ENCODE measurements around the gene PPP6R3.
A peak's percentile ranks its signal among the peaks of the same experiment; 100 is the strongest.

The PPP6R3 gene

GRCh38 chr11:68469122-68469521 is 8.6 kb downstream of the PPP6R3 start:
- Histone ChIP-seq H3K36me3 (ENCODE audit: insufficient read depth, low read length) (peaks cover 7% of the 10 kb centered on the region; the same call in 1 of the 2 replicates), H3K9ac (ENCODE audit: low read depth, low read length, poor library complexity, severe bottlenecking) (no peak overlapping the region), H3K9me2 (replicated peaks; ENCODE audit: low read depth, low read length) (no peaks in the 10 kb centered on the region), H3K4me1 (ENCODE audit: insufficient read depth, low read length, poor library complexity, severe bottlenecking) (peaks cover 62% of the 10 kb centered on the region), H3K27me3 (ENCODE audit: insufficient read depth, low read length, poor library complexity, severe bottlenecking) (no peaks in the 10 kb centered on the region), H3K4me3 (ENCODE audit: low read length, poor library complexity, severe bottlenecking) (peak overlapping the region; percentile 22), H3F3A (ENCODE audit: low read depth) (peaks cover 6% of the 10 kb centered on the region; the same call in 1 of the 2 replicates), H2AFZ (ENCODE audit: low read length) (no peak overlapping the region), H4K20me1 (ENCODE audit: insufficient read depth, low read length, poor library complexity, severe bottlenecking) (peaks cover 99% of the 10 kb centered on the region), H3K9me3 (ENCODE audit: insufficient read depth, low read depth, low read length) (no peaks in the 10 kb centered on the region), H3K4me2 (ENCODE audit: low read depth, low read length, poor library complexity, severe bottlenecking) (peak overlapping the region; percentile 63), H3K79me2 (ENCODE audit: insufficient read depth, low read length) (peaks cover 99% of the 10 kb centered on the region)
- TF ChIP-seq CTCF (conservative IDR thresholded peaks at IDR 0.05; ENCODE audit: low read length) (no peak), EZH2phosphoT487 (IDR thresholded peaks at IDR 0.05; ENCODE audit: borderline replicate concordance) (no peak)

- H3K9me2 ChIP-seq (replicated peaks; ENCODE audit: low read depth, low read length), result no peaks in the 10 kb centered on the region
- peaks cover 7% of the 10 kb centered on the region; the same call in 1 of the 2 replicates for H3K36me3 ChIP-seq (ENCODE audit: insufficient read depth, low read length)
- H3K4me2 ChIP-seq (ENCODE audit: low read depth, low read length, poor library complexity, severe bottlenecking), result peak overlapping the region; percentile 63
- peaks cover 99% of the 10 kb centered on the region for H4K20me1 ChIP-seq (ENCODE audit: insufficient read depth, low read length, poor library complexity, severe bottlenecking)
- H3K9ac ChIP-seq (ENCODE audit: low read depth, low read length, poor library complexity, severe bottlenecking), result no peak overlapping the region
- no peak overlapping the region for H2AFZ ChIP-seq (ENCODE audit: low read length)
- no peaks in the 10 kb centered on the region for H3K9me3 ChIP-seq (ENCODE audit: insufficient read depth, low read depth, low read length)
- H3K79me2 ChIP-seq (ENCODE audit: insufficient read depth, low read length), result peaks cover 99% of the 10 kb centered on the region
- H3K27me3 ChIP-seq (ENCODE audit: insufficient read depth, low read length, poor library complexity, severe bottlenecking), result no peaks in the 10 kb centered on the region
- peak overlapping the region; percentile 22 for H3K4me3 ChIP-seq (ENCODE audit: low read length, poor library complexity, severe bottlenecking)
- H3K4me1 ChIP-seq (ENCODE audit: insufficient read depth, low read length, poor library complexity, severe bottlenecking), result peaks cover 62% of the 10 kb centered on the region
- TF ChIP-seq CTCF (conservative IDR thresholded peaks at IDR 0.05; ENCODE audit: low read length) (no peak), EZH2phosphoT487 (IDR thresholded peaks at IDR 0.05; ENCODE audit: borderline replicate concordance) (no peak)
- H3F3A ChIP-seq (ENCODE audit: low read depth), result peaks cover 6% of the 10 kb centered on the region; the same call in 1 of the 2 replicates
These were observed 9.1 kb downstream of the PPP6R3 start for GRCh38 chr11:68469642-68470041.

GRCh38 chr11:68470304-68470811 is 9.8 kb downstream of the PPP6R3 start:
- peaks cover 7% of the 10 kb centered on the region; the same call in 1 of the 2 replicates for H3K36me3 ChIP-seq (ENCODE audit: insufficient read depth, low read length)
- peak overlapping the region; percentile 22 for H3K4me3 ChIP-seq (ENCODE audit: low read length, poor library complexity, severe bottlenecking)
- peaks cover 62% of the 10 kb centered on the region for H3K4me1 ChIP-seq (ENCODE audit: insufficient read depth, low read length, poor library complexity, severe bottlenecking)
- peak overlapping the region; percentile 63 for H3K4me2 ChIP-seq (ENCODE audit: low read depth, low read length, poor library complexity, severe bottlenecking)
- no peaks in the 10 kb centered on the region for H3K27me3 ChIP-seq (ENCODE audit: insufficient read depth, low read length, poor library complexity, severe bottlenecking)
- H3F3A ChIP-seq (ENCODE audit: low read depth), result peaks cover 6% of the 10 kb centered on the region; the same call in 1 of the 2 replicates
- H2AFZ ChIP-seq (ENCODE audit: low read length), result no peak overlapping the region
- H3K79me2 ChIP-seq (ENCODE audit: insufficient read depth, low read length), result peaks cover 96% of the 10 kb centered on the region
- no peaks in the 10 kb centered on the region for H3K9me2 ChIP-seq (replicated peaks; ENCODE audit: low read depth, low read length)
- H4K20me1 ChIP-seq (ENCODE audit: insufficient read depth, low read length, poor library complexity, severe bottlenecking), result peaks cover 92% of the 10 kb centered on the region
- no peaks in the 10 kb centered on the region for H3K9me3 ChIP-seq (ENCODE audit: insufficient read depth, low read depth, low read length)
- TF ChIP-seq CTCF (conservative IDR thresholded peaks at IDR 0.05; ENCODE audit: low read length) (no peak), EZH2phosphoT487 (IDR thresholded peaks at IDR 0.05; ENCODE audit: borderline replicate concordance) (no peak)
- H3K9ac ChIP-seq (ENCODE audit: low read depth, low read length, poor library complexity, severe bottlenecking), result no peak overlapping the region

Data from Loucy (cell line).